AG09309 (cell line): ENCODE data around the gene DQX1.
"Not testable (repeated sequence)": the region's sequence is repeated elsewhere in the genome, so short reads cannot be mapped to it uniquely, and the experiment has no call there.

Experiments used
- DNase-seq: peaks from one replicate; pipeline ENCODE4 v3.0.0-alpha.2; 2010; ENCODE audit warnings: low read depth
- H3K4me3 ChIP-seq: 2 replicates; pipeline ENCODE4 v1.5.1; 2011; ENCODE audit warnings: mild to moderate bottlenecking, low read depth, low read length, moderate library complexity; ENCODE audit not compliant: control insufficient read depth
- CTCF ChIP-seq: IDR thresholded peaks from 2 replicates; pipeline ENCODE4 v1.5.1; 2011; ENCODE audit warnings: mild to moderate bottlenecking, low read depth, low read length, inconsistent platforms; ENCODE audit not compliant: insufficient read depth, control insufficient read depth; ENCODE audit errors: missing control alignments

Gene DQX1

DNA sequence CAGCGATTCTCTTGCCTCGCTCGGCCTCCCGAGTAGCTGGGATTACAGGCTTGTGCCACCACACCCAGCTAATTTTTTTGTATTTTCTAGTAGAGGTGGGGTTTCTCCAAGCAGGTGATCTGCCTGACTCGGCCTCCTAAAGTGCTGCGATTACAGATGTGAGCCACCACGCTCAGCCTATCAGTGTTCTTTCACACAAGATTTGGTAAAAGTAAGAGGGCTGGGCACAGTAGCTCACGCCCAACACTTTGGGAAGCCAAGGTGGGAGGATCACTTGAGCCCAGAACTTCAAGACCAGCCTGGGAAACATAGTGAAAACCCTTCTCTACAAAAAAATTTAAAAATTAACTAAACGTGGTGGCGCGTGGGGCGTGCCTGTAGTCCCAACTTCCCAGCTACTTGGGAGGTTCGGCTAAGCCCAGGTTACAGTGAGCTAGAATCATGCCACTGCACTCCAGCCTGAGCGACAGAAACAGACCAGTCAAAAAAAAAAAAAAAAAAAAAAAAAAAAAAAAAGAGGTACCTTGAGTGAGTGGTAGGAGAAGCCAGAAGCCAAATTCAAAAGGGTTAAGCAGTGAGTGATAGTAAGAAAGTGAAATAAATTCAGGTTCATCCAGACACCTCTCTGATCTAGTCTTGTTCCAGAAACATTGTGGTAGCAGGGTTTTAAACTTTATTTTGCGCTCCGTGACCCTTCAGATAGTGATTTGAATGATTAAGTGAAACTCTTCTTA, 54.5 kb downstream of the DQX1 start:
- DNase-seq, result no peak
- peak overlapping the region; percentile 61 for H3K4me3 ChIP-seq
- no peak for TF ChIP-seq CTCF

DNA sequence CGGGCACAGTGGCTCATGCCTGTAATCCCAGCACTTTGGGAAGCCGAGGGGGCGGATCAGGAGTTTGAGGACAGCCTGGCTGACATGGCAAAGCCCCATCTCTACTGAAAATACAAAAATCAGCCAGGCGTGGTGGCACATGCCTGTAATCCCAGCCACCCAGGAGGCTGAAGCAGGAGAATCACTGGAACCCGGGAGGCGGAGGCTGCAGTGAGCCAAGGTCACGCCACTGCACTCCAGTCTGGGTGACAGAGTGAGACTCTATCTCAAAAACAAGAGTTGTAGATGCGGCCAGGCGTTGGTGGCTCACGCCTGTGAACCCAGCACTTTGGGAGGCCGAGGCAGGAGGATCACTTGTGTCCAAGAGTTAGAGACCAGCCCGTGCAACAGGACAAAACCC, 55.3 kb downstream of the DQX1 start:
- not testable (repeated sequence) for H3K4me3 ChIP-seq, DNase-seq
